ENCODE data around the gene NEMF. TPM values are rescaled to one million over a fixed set of nuclear protein-coding genes. Genes with fewer than 3 reads are reported as not detected.
"Not testable (repeated sequence)": the region's sequence is repeated elsewhere in the genome, so short reads cannot be mapped to it uniquely, and the experiment has no call there.

Gene NEMF
- total and polyA plus RNA-seq, 2 experiments from 2014 or later = 43.9 to 71.9 TPM

GRCh38 chr14:49896966-49897365 lies 44.4 kb upstream of the NEMF start:
- Histone ChIP-seq H3K36me3 (peaks cover 8% of the 10 kb centered on the region), H3K9me3 (ENCODE audit: low read depth) (no peaks in the 10 kb centered on the region), H3K4me1 (ENCODE audit: low read depth) (peaks cover 40% of the 10 kb centered on the region), H3K27me3 (no peaks in the 10 kb centered on the region), H3K4me3 (no peak overlapping the region), H3K27ac (no peak overlapping the region)
- TF ChIP-seq CTCF (IDR thresholded peaks at IDR 0.05; ENCODE audit: low read depth, low read length) = no peak
- DNase-seq (ENCODE audit: low read depth in 1 of 2, low spot score in 1 of 2) = no peak

GRCh38 chr14:49896272-49896671 lies 43.7 kb upstream of the NEMF start:
- peak overlapping the region; percentile 7 for H3K4me3 ChIP-seq
- H3K36me3 ChIP-seq; H3K9me3 ChIP-seq (ENCODE audit: low read depth); H3K27me3 ChIP-seq; DNase-seq (ENCODE audit: low read depth in 1 of 2, low spot score in 1 of 2); H3K27ac ChIP-seq: not testable (repeated sequence)
- peaks cover 41% of the 10 kb centered on the region for H3K4me1 ChIP-seq (ENCODE audit: low read depth)

- H3K4me1 ChIP-seq (ENCODE audit: low read depth) = peaks cover 41% of the 10 kb centered on the region
- no peak overlapping the region for H3K27ac ChIP-seq
- TF ChIP-seq CTCF (IDR thresholded peaks at IDR 0.05; ENCODE audit: low read depth, low read length) = no peak
- DNase-seq (ENCODE audit: low read depth in 1 of 2, low spot score in 1 of 2) = no peak
- H3K36me3 ChIP-seq = peaks cover 8% of the 10 kb centered on the region
- H3K9me3 ChIP-seq (ENCODE audit: low read depth) = no peaks in the 10 kb centered on the region
- no peaks in the 10 kb centered on the region for H3K27me3 ChIP-seq
- H3K4me3 ChIP-seq = peak overlapping the region; percentile 7
Observed at GRCh38 chr14:49895480-49895879, 42.9 kb upstream of the NEMF start.

GRCh38 chr14:49894214-49895107 lies 41.9 kb upstream of the NEMF start:
- not testable (repeated sequence) for H3K9me3 ChIP-seq (ENCODE audit: low read depth); H3K36me3 ChIP-seq; DNase-seq (ENCODE audit: low read depth in 1 of 2, low spot score in 1 of 2); H3K27me3 ChIP-seq
- Histone ChIP-seq H3K4me3 (peak overlapping the region; percentile 98), H3K27ac (peak overlapping the region; percentile 98), H3K4me1 (ENCODE audit: low read depth) (peaks cover 41% of the 10 kb centered on the region)

- Histone ChIP-seq H3K27me3 (no peaks in the 10 kb centered on the region), H3K4me3 (peak overlapping the region; percentile 98), H3K4me1 (ENCODE audit: low read depth) (peaks cover 41% of the 10 kb centered on the region), H3K36me3 (peaks cover 8% of the 10 kb centered on the region), H3K27ac (peak overlapping the region; percentile 98), H3K9me3 (ENCODE audit: low read depth) (no peaks in the 10 kb centered on the region)
- TF ChIP-seq CTCF (IDR thresholded peaks at IDR 0.05; ENCODE audit: low read depth, low read length) = no peak
- peak; percentile 17 to 63 for DNase-seq (ENCODE audit: low read depth in 1 of 2, low spot score in 1 of 2)
Observed at GRCh38 chr14:49893309-49894213, 41.0 kb upstream of the NEMF start.

GRCh38 chr14:49892636-49893308 lies 40.2 kb upstream of the NEMF start, which contains the start of gene ARF6:
ARF6 (plus strand) TSS chr14:49893082; CDS start chr14:49893737, 655 bp downstream.
- peak; percentile 21 for TF ChIP-seq CTCF (IDR thresholded peaks at IDR 0.05; ENCODE audit: low read depth, low read length)
- Histone ChIP-seq H3K4me3 (peak within 1 kb of the TSS; percentile 98), H3K9me3 (ENCODE audit: low read depth) (no peaks in the 10 kb centered on the region), H3K27ac (peak within 1 kb of the TSS; percentile 98), H3K36me3 (peaks cover 8% of the 10 kb centered on the region), H3K27me3 (no peaks in the 10 kb centered on the region), H3K4me1 (ENCODE audit: low read depth) (peaks cover 40% of the 10 kb centered on the region)
- DNase-seq (ENCODE audit: low read depth in 1 of 2, low spot score in 1 of 2) = peak; percentile 98

All from cardiac muscle cell (in vitro differentiated cells and primary cell).